Mesodermal cell (in vitro differentiated cells): ENCODE data around the gene MGLL.

Source experiments
- H3K27ac ChIP-seq: 2 replicates; pipeline ENCODE4 v1.7.0; 2013; ENCODE audit warnings: mild to moderate bottlenecking, low read depth, low read length, moderate library complexity; ENCODE audit not compliant: severe bottlenecking
- H3K36me3 ChIP-seq: 2 replicates; pipeline ENCODE4 v1.7.1; 2013; ENCODE audit warnings: mild to moderate bottlenecking, low read length, moderate library complexity; ENCODE audit not compliant: control insufficient read depth, insufficient read depth
- H3K4me1 ChIP-seq: one replicate; pipeline ENCODE4 v1.7.1; 2013; ENCODE audit warnings: mild to moderate bottlenecking, low read length; ENCODE audit not compliant: insufficient read depth, control insufficient read depth, poor library complexity, severe bottlenecking
- H3K4me3 ChIP-seq: 2 replicates; pipeline ENCODE4 v1.7.0; 2013; ENCODE audit warnings: low read length, control low read depth, mild to moderate bottlenecking; ENCODE audit not compliant: insufficient read depth, poor library complexity, severe bottlenecking; ENCODE audit errors: extremely low read depth
- H3K9me3 ChIP-seq: 2 replicates; pipeline ENCODE4 v1.7.1; 2013; ENCODE audit warnings: mild to moderate bottlenecking, low read length, moderate library complexity; ENCODE audit not compliant: control insufficient read depth
- WGBS, 2 experiments: methylation state at CpG; one replicate each; pipeline ENCODE4 v1.1.5; 2013; ENCODE audit warnings: missing lambda C conversion rate in 2 of 2; ENCODE audit not compliant: insufficient coverage in 2 of 2; 5-methylcytosine and 5-hydroxymethylcytosine counted together

Gene MGLL

GRCh38 chr3:127754411-127755304 lies 67.7 kb downstream of the MGLL start:
- Histone ChIP-seq H3K4me3 (no peak overlapping the region), H3K4me1 (no peaks in the 10 kb centered on the region), H3K27ac (no peak overlapping the region), H3K36me3 (no peaks in the 10 kb centered on the region), H3K9me3 (no peaks in the 10 kb centered on the region)
- WGBS, 2 experiments: 93 to 95% methylated on average over 25 to 27 of the region's 34 CpGs

- no peak overlapping the region for H3K4me3 ChIP-seq
- WGBS, 2 experiments: 98% methylated on average over 4 to 5 of the region's 8 CpGs
- no peaks in the 10 kb centered on the region for H3K9me3 ChIP-seq
- H3K27ac ChIP-seq: no peak overlapping the region
- no peaks in the 10 kb centered on the region for H3K36me3 ChIP-seq
- peaks cover 2% of the 10 kb centered on the region for H3K4me1 ChIP-seq
Measured at GRCh38 chr3:127753898-127754410, 68.4 kb downstream of the MGLL start.

- Histone ChIP-seq H3K4me1 (peaks cover 5% of the 10 kb centered on the region), H3K4me3 (no peak overlapping the region), H3K36me3 (no peaks in the 10 kb centered on the region), H3K9me3 (no peaks in the 10 kb centered on the region), H3K27ac (no peak overlapping the region)
- WGBS, 2 experiments: 91 to 92% methylated on average over 7 of the region's 7 CpGs
Measured at GRCh38 chr3:127753338-127753737, 69.0 kb downstream of the MGLL start.

GRCh38 chr3:127751782-127752181 lies 70.5 kb downstream of the MGLL start:
- Histone ChIP-seq H3K27ac (no peak overlapping the region), H3K4me1 (peaks cover 13% of the 10 kb centered on the region), H3K9me3 (no peaks in the 10 kb centered on the region), H3K36me3 (no peaks in the 10 kb centered on the region), H3K4me3 (no peak overlapping the region)
- WGBS, 2 experiments: 90 to 100% methylated on average over 2 to 3 of the region's 4 CpGs

GRCh38 chr3:127751163-127751621 lies 71.1 kb downstream of the MGLL start:
- Histone ChIP-seq H3K9me3 (no peaks in the 10 kb centered on the region), H3K4me1 (peaks cover 19% of the 10 kb centered on the region), H3K4me3 (no peak overlapping the region), H3K27ac (no peak overlapping the region), H3K36me3 (no peaks in the 10 kb centered on the region)
- WGBS, 2 experiments: 90% methylated on average over 6 to 8 of the region's 8 CpGs

GRCh38 chr3:127750226-127751031 lies 71.9 kb downstream of the MGLL start:
- Histone ChIP-seq H3K4me1 (peaks cover 20% of the 10 kb centered on the region), H3K4me3 (no peak overlapping the region), H3K27ac (no peak overlapping the region), H3K36me3 (no peaks in the 10 kb centered on the region), H3K9me3 (no peaks in the 10 kb centered on the region)
- WGBS, 2 experiments: 90 to 91% methylated on average over 10 of the region's 12 CpGs

GRCh38 chr3:127749787-127750225 lies 72.5 kb downstream of the MGLL start:
- no peak overlapping the region for H3K4me3 ChIP-seq
- 87 to 91% methylated on average over 5 to 6 of the region's 7 CpGs for WGBS, 2 experiments
- no peaks in the 10 kb centered on the region for H3K36me3 ChIP-seq
- peaks cover 25% of the 10 kb centered on the region for H3K4me1 ChIP-seq
- no peaks in the 10 kb centered on the region for H3K9me3 ChIP-seq
- H3K27ac ChIP-seq: no peak overlapping the region

- Histone ChIP-seq H3K27ac (no peak overlapping the region), H3K36me3 (no peaks in the 10 kb centered on the region), H3K4me1 (peaks cover 29% of the 10 kb centered on the region), H3K9me3 (no peaks in the 10 kb centered on the region), H3K4me3 (no peak overlapping the region)
- WGBS, 2 experiments: 90 to 100% methylated on average over 1 to 2 of the region's 3 CpGs
Measured at GRCh38 chr3:127749361-127749760, 73.0 kb downstream of the MGLL start.

- Histone ChIP-seq H3K27ac (no peak overlapping the region), H3K9me3 (no peaks in the 10 kb centered on the region), H3K4me1 (peaks cover 33% of the 10 kb centered on the region), H3K36me3 (no peaks in the 10 kb centered on the region), H3K4me3 (no peak overlapping the region)
- WGBS, 2 experiments: 89 to 93% methylated on average over 7 to 9 of the region's 9 CpGs
Measured at GRCh38 chr3:127748754-127749327, 73.5 kb downstream of the MGLL start.

GRCh38 chr3:127747751-127748521 lies 74.4 kb downstream of the MGLL start:
- Histone ChIP-seq H3K27ac (no peak overlapping the region), H3K4me1 (peaks cover 39% of the 10 kb centered on the region), H3K4me3 (no peak overlapping the region), H3K36me3 (no peaks in the 10 kb centered on the region), H3K9me3 (no peaks in the 10 kb centered on the region)
- 94 to 95% methylated on average over 9 to 12 of the region's 16 CpGs for WGBS, 2 experiments
